KMS-11 (cell line): Measurements from ENCODE around the gene SFI1.
"Not testable (repeated sequence)": the region's sequence is repeated elsewhere in the genome, so short reads cannot be mapped to it uniquely, and the experiment has no call there.

ENCODE experiments used
- H2AFZ ChIP-seq: fragments of 200-600 bp; sonication (generic); 2 replicates; pipeline ENCODE4 v1.6.1; 2016; ENCODE audit warnings: antibody characterized with exemption, mixed run types, low read depth
- H3K27ac ChIP-seq: fragments of 200-600 bp; sonication (generic); 2 replicates; pipeline ENCODE4 v1.6.1; 2016; ENCODE audit warnings: mild to moderate bottlenecking, mixed run types
- H3K27me3 ChIP-seq: fragments of 200-600 bp; sonication (generic); 2 replicates; pipeline ENCODE4 v1.6.1; 2017; ENCODE audit warnings: mild to moderate bottlenecking, low read depth, mixed run types, moderate library complexity; ENCODE audit not compliant: insufficient read depth
- H3K36me3 ChIP-seq: fragments of 200-600 bp; sonication (generic); 2 replicates; pipeline ENCODE4 v1.6.1; 2017; ENCODE audit warnings: mild to moderate bottlenecking, mixed run types; ENCODE audit not compliant: insufficient read depth
- H3K4me1 ChIP-seq: fragments of 200-600 bp; sonication (generic); 2 replicates; pipeline ENCODE4 v1.6.1; 2016; ENCODE audit warnings: mild to moderate bottlenecking, low read depth, mixed run types; ENCODE audit not compliant: poor library complexity, severe bottlenecking
- H3K4me2 ChIP-seq: fragments of 200-600 bp; sonication (generic); 2 replicates; pipeline ENCODE4 v1.7.0; 2016; ENCODE audit warnings: mild to moderate bottlenecking, mixed run types
- H3K4me3 ChIP-seq: fragments of 200-600 bp; sonication (generic); IDR thresholded peaks from 2 replicates; pipeline ENCODE4 v1.6.1; 2017; ENCODE audit warnings: low read depth, low read length, mixed read lengths; ENCODE audit not compliant: insufficient read depth
- H3K79me2 ChIP-seq: fragments of 200-600 bp; sonication (generic); 2 replicates; pipeline ENCODE4 v1.6.1; 2016; ENCODE audit warnings: low read depth, mixed run types; ENCODE audit not compliant: insufficient read depth
- H3K9ac ChIP-seq: fragments of 200-600 bp; sonication (generic); 2 replicates; pipeline ENCODE4 v1.6.1; 2016; ENCODE audit warnings: mild to moderate bottlenecking, mixed run types
- H4K20me1 ChIP-seq: fragments of 200-600 bp; sonication (generic); 2 replicates; pipeline ENCODE4 v1.6.1; 2016; ENCODE audit warnings: mild to moderate bottlenecking, mixed run types; ENCODE audit not compliant: insufficient read depth
- CTCF ChIP-seq: fragments of 200-600 bp; sonication (generic); conservative IDR thresholded peaks from 2 replicates; pipeline ENCODE4 v1.6.1; 2017; ENCODE audit warnings: low read depth, mild to moderate bottlenecking, antibody characterized with exemption, low read length, moderate library complexity, mixed read lengths

Gene SFI1

GRCh38 chr22:31490496-31490925 is 5.8 kb upstream of the SFI1 start:
- TF ChIP-seq CTCF, result no peak
- Histone ChIP-seq H2AFZ (peak overlapping the region; percentile 75), H3K79me2 (peaks cover 31% of the 10 kb centered on the region), H3K27me3 (no peaks in the 10 kb centered on the region), H3K4me1 (peaks cover 50% of the 10 kb centered on the region), H3K27ac (peak overlapping the region; percentile 98), H3K4me3 (no peak overlapping the region), H4K20me1 (no peaks in the 10 kb centered on the region), H3K36me3 (no peaks in the 10 kb centered on the region), H3K4me2 (peak overlapping the region; percentile 61), H3K9ac (peak overlapping the region; percentile 95)

GRCh38 chr22:31491218-31491962 is 4.9 kb upstream of the SFI1 start:
- no peak overlapping the region for H3K4me3 ChIP-seq

GRCh38 chr22:31492151-31492550 is 4.2 kb upstream of the SFI1 start:
- no peaks in the 10 kb centered on the region for H3K36me3 ChIP-seq
- no peak overlapping the region for H3K4me2 ChIP-seq
- H3K4me3 ChIP-seq, result no peak overlapping the region
- H3K79me2 ChIP-seq, result peaks cover 30% of the 10 kb centered on the region
- H3K27me3 ChIP-seq, result no peaks in the 10 kb centered on the region
- H4K20me1 ChIP-seq, result no peaks in the 10 kb centered on the region
- peaks cover 50% of the 10 kb centered on the region for H3K4me1 ChIP-seq
- no peak overlapping the region for H3K9ac ChIP-seq
- TF ChIP-seq CTCF, result no peak
- H3K27ac ChIP-seq, result no peak overlapping the region
- no peak overlapping the region for H2AFZ ChIP-seq

More at GRCh38 chr22:31491218-31491962, 4.9 kb upstream of the SFI1 start:
- H3K36me3 ChIP-seq, result no peaks in the 10 kb centered on the region
- H3K27me3 ChIP-seq, result no peaks in the 10 kb centered on the region
- peak overlapping the region; percentile 61 for H3K4me2 ChIP-seq
- no peak for TF ChIP-seq CTCF
- H2AFZ ChIP-seq, result no peak overlapping the region
- H3K79me2 ChIP-seq, result peaks cover 28% of the 10 kb centered on the region
- H3K27ac ChIP-seq, result peak overlapping the region; percentile 98
- peak overlapping the region; percentile 95; the same call in 1 of the 2 replicates for H3K9ac ChIP-seq
- no peaks in the 10 kb centered on the region for H4K20me1 ChIP-seq
- peaks cover 53% of the 10 kb centered on the region for H3K4me1 ChIP-seq

GRCh38 chr22:31493355-31493754 is 3.0 kb upstream of the SFI1 start:
- H2AFZ ChIP-seq, H3K36me3 ChIP-seq, H3K27me3 ChIP-seq, H3K4me3 ChIP-seq, H4K20me1 ChIP-seq, H3K9ac ChIP-seq, H3K4me2 ChIP-seq, H3K27ac ChIP-seq: not testable (repeated sequence)
- Histone ChIP-seq H3K4me1 (peaks cover 49% of the 10 kb centered on the region), H3K79me2 (peaks cover 30% of the 10 kb centered on the region)

GRCh38 chr22:31495343-31495742 is 993 bp upstream of the SFI1 start:
- Histone ChIP-seq H3K27ac (peak overlapping the region; percentile 73), H3K9ac (peak overlapping the region; percentile 51; the same call in 1 of the 2 replicates), H3K4me2 (peak overlapping the region; percentile 75), H3K4me1 (peaks cover 55% of the 10 kb centered on the region), H3K4me3 (no peak overlapping the region), H3K79me2 (peaks cover 34% of the 10 kb centered on the region), H3K36me3 (no peaks in the 10 kb centered on the region), H3K27me3 (no peaks in the 10 kb centered on the region), H2AFZ (peak overlapping the region; percentile 88), H4K20me1 (no peaks in the 10 kb centered on the region)
- TF ChIP-seq CTCF, result no peak
